Measurements from ENCODE around the gene STK16. TPM values are rescaled to one million over a fixed set of nuclear protein-coding genes. Genes with fewer than 3 reads are reported as not detected.

The STK16 gene
- total and polyA plus RNA-seq, 2 of the 13 experiments (the other 11 are each of a cell fraction or from before 2014, with no cell fraction given): 28.0 to 50.9 TPM

DNA sequence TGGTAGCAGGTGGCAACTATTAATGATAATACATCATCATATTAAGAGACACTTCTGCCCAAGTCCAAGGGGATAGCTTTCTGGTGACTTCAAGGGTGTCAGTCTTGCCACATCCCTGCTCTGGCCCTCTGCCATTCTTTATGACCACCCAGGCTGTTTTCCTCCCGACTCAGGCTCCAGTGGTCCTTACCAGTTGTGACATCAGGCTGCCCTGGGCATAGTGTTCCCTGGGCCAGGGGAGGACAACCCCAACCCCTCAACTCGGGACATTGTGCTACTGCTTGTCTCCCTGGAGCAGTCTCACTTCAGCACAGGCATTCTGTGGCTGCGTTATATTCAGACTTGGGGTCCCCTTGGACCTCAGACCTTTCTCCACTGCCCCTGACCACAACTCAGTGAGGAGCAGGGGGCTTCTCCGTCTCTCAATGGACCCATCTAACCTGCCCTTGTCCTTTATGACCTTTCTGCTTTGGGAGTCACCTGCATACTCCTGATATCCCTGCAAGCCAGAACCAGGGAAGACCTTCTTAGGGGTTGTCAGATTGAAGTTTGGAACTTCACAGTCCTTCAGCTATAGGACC, 46.7 kb downstream of the STK16 start:
- Histone ChIP-seq H3K79me2 (ENCODE audit: insufficient read depth, low read length) (no peaks in the 10 kb centered on the region), H3K27ac (ENCODE audit: extremely low read length, insufficient read depth, low read length) (no peak overlapping the region), H3K4me1 (ENCODE audit: insufficient read depth, low read length) (peaks cover 32% of the 10 kb centered on the region), H3K4me3 (replicated peaks in 1 of 3; ENCODE audit: insufficient read depth in 1 of 3, low read depth in 2 of 3, low read length in 3 of 3) (no peak overlapping the region), H3K4me2 (ENCODE audit: low read depth, low read length) (no peak overlapping the region), H3K36me3 (replicated peaks in 1 of 2; ENCODE audit: control insufficient read depth in 1 of 2, insufficient read depth in 2 of 2, low read length in 2 of 2) (no peaks in the 10 kb centered on the region), H2AFZ (ENCODE audit: low read length) (no peak overlapping the region), H4K20me1 (ENCODE audit: insufficient read depth, low read length) (no peaks in the 10 kb centered on the region), H3K27me3 (ENCODE audit: control insufficient read depth in 1 of 2, insufficient read depth in 2 of 2, low read length in 2 of 2) (peaks cover 5 to 62% of the 10 kb centered on the region in 2 experiments; a peak in 4 of 5 replicates), H3K9me3 (ENCODE audit: low read length) (no peaks in the 10 kb centered on the region), H3K9ac (ENCODE audit: insufficient read depth, low read depth, low read length) (no peak overlapping the region)
- BruUV-seq (replicated peaks): no TSS peak
- 0% methylated on average over 3 of the region's 4 CpGs for WGBS (ENCODE audit: low lambda C conversion rate)
- CTCF ChIA-PET (ENCODE audit: low intra/inter-chr PET ratio, low total read pairs): no interaction called here
- DNase-seq (ENCODE audit: low spot score) (no peak), ATAC-seq (no peak), FAIRE-seq (no peak)
- intact Hi-C loops (cut with micrococcal nuclease; ENCODE audit: unreplicated experiment) (loop anchor here (10.0 kb wide), 1 partner anchor 243 kb away; no protein-coding TSS in a partner anchor), in situ Hi-C loops (cut with HindIII; ENCODE audit: extremely low pct_ligation_motif_present, low pct_unique_long_range_greater_than_20kb) (no loop called here)
- POLR2A ChIA-PET: interaction anchor here (0.8 to 3.6 kb wide), 4 partner anchors 11 to 85 kb away, joined by 3 to 47 read pairs (median 5); partner anchors contain the start of genes DNAJB2 and ZFAND2B
- TF ChIP-seq, protein P1, sequence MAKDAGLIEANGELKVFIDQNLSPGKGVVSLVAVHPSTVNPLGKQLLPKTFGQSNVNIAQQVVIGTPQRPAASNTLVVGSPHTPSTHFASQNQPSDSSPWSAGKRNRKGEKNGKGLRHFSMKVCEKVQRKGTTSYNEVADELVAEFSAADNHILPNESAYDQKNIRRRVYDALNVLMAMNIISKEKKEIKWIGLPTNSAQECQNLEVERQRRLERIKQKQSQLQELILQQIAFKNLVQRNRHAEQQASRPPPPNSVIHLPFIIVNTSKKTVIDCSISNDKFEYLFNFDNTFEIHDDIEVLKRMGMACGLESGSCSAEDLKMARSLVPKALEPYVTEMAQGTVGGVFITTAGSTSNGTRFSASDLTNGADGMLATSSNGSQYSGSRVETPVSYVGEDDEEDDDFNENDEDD (CRISPR knock-in tag; IDR thresholded peaks at IDR 0.05; ENCODE audit: borderline replicate concordance): no peak
- TF ChIP-seq, protein P2, sequence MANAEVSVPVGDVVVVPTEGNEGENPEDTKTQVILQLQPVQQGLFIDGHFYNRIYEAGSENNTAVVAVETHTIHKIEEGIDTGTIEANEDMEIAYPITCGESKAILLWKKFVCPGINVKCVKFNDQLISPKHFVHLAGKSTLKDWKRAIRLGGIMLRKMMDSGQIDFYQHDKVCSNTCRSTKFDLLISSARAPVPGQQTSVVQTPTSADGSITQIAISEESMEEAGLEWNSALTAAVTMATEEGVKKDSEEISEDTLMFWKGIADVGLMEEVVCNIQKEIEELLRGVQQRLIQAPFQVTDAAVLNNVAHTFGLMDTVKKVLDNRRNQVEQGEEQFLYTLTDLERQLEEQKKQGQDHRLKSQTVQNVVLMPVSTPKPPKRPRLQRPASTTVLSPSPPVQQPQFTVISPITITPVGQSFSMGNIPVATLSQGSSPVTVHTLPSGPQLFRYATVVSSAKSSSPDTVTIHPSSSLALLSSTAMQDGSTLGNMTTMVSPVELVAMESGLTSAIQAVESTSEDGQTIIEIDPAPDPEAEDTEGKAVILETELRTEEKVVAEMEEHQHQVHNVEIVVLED (CRISPR knock-in tag; IDR thresholded peaks at IDR 0.05; ENCODE audit: borderline replicate concordance): no peak
- TF ChIP-seq, protein P3, sequence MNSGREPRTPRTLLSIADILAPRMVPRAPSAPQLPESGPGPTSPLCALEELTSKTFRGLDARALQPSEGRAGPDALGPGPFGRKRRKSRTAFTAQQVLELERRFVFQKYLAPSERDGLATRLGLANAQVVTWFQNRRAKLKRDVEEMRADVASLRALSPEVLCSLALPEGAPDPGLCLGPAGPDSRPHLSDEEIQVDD (CRISPR knock-in tag; IDR thresholded peaks at IDR 0.05; ENCODE audit: borderline replicate concordance): no peak
- TF ChIP-seq, protein P4, sequence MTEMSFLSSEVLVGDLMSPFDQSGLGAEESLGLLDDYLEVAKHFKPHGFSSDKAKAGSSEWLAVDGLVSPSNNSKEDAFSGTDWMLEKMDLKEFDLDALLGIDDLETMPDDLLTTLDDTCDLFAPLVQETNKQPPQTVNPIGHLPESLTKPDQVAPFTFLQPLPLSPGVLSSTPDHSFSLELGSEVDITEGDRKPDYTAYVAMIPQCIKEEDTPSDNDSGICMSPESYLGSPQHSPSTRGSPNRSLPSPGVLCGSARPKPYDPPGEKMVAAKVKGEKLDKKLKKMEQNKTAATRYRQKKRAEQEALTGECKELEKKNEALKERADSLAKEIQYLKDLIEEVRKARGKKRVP (CRISPR knock-in tag; IDR thresholded peaks at IDR 0.05): no peak
- TF ChIP-seq SP2 (CRISPR knock-in tag; IDR thresholded peaks at IDR 0.05): no peak
- TF ChIP-seq, protein P5, sequence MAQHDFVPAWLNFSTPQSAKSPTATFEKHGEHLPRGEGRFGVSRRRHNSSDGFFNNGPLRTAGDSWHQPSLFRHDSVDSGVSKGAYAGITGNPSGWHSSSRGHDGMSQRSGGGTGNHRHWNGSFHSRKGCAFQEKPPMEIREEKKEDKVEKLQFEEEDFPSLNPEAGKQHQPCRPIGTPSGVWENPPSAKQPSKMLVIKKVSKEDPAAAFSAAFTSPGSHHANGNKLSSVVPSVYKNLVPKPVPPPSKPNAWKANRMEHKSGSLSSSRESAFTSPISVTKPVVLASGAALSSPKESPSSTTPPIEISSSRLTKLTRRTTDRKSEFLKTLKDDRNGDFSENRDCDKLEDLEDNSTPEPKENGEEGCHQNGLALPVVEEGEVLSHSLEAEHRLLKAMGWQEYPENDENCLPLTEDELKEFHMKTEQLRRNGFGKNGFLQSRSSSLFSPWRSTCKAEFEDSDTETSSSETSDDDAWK (CRISPR knock-in tag; IDR thresholded peaks at IDR 0.05): no peak
- TF ChIP-seq RFXAP (CRISPR knock-in tag; IDR thresholded peaks at IDR 0.05; ENCODE audit: borderline replicate concordance): no peak
- no peak for TF ChIP-seq ELF4 (CRISPR knock-in tag; IDR thresholded peaks at IDR 0.05; ENCODE audit: borderline replicate concordance)
- TF ChIP-seq RFX5 (IDR thresholded peaks at IDR 0.05; ENCODE audit: low read depth, low read length): no peak
- TF ChIP-seq, protein P6, sequence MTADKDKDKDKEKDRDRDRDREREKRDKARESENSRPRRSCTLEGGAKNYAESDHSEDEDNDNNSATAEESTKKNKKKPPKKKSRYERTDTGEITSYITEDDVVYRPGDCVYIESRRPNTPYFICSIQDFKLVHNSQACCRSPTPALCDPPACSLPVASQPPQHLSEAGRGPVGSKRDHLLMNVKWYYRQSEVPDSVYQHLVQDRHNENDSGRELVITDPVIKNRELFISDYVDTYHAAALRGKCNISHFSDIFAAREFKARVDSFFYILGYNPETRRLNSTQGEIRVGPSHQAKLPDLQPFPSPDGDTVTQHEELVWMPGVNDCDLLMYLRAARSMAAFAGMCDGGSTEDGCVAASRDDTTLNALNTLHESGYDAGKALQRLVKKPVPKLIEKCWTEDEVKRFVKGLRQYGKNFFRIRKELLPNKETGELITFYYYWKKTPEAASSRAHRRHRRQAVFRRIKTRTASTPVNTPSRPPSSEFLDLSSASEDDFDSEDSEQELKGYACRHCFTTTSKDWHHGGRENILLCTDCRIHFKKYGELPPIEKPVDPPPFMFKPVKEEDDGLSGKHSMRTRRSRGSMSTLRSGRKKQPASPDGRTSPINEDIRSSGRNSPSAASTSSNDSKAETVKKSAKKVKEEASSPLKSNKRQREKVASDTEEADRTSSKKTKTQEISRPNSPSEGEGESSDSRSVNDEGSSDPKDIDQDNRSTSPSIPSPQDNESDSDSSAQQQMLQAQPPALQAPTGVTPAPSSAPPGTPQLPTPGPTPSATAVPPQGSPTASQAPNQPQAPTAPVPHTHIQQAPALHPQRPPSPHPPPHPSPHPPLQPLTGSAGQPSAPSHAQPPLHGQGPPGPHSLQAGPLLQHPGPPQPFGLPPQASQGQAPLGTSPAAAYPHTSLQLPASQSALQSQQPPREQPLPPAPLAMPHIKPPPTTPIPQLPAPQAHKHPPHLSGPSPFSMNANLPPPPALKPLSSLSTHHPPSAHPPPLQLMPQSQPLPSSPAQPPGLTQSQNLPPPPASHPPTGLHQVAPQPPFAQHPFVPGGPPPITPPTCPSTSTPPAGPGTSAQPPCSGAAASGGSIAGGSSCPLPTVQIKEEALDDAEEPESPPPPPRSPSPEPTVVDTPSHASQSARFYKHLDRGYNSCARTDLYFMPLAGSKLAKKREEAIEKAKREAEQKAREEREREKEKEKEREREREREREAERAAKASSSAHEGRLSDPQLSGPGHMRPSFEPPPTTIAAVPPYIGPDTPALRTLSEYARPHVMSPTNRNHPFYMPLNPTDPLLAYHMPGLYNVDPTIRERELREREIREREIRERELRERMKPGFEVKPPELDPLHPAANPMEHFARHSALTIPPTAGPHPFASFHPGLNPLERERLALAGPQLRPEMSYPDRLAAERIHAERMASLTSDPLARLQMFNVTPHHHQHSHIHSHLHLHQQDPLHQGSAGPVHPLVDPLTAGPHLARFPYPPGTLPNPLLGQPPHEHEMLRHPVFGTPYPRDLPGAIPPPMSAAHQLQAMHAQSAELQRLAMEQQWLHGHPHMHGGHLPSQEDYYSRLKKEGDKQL (CRISPR knock-in tag; IDR thresholded peaks at IDR 0.05; ENCODE audit: low read depth): no peak
- TF ChIP-seq MEIS1 (CRISPR knock-in tag; IDR thresholded peaks at IDR 0.05; ENCODE audit: borderline replicate concordance): no peak
- TF ChIP-seq POLR2A (IDR thresholded peaks at IDR 0.05; ENCODE audit: insufficient read depth in 1 of 2, low read depth in 2 of 2, low read length in 2 of 2): no peak
